SK-N-SH (cell line): ENCODE results near the gene HEPHL1. TPM values are rescaled to one million over a fixed set of nuclear protein-coding genes. Genes with fewer than 3 reads are reported as not detected.

Experiments used
- CTCF ChIA-PET: fragments of 300-600, 350-600 bp; formaldehyde crosslinking; extraction: SDS; loops from one replicate; lab custom pipeline; 2021; lab: Yijun Ruan, JAX
- POLR2A ChIA-PET: fragments of 350-600 bp; sonication (Branson Sonifier 250); formaldehyde crosslinking; extraction: SDS; loops from one replicate; lab custom pipeline; 2020; ENCODE audit warnings: antibody characterized with exemption, inconsistent platforms; lab: Yijun Ruan, JAX
- DNase-seq: peaks from one replicate; pipeline ENCODE4 v3.0.0; 2012
- H2AFZ ChIP-seq: fragments of 200-600 bp; sonication (generic); 2 replicates; pipeline ENCODE4 v1.8.1; 2016; ENCODE audit warnings: antibody characterized with exemption, mild to moderate bottlenecking, low read depth
- H3F3A ChIP-seq: fragments of 200-600 bp; sonication (generic); replicated peaks from 2 replicates; pipeline ENCODE3; 2016; ENCODE audit warnings: antibody characterized with exemption, mild to moderate bottlenecking; ENCODE audit not compliant: insufficient read depth
- H3K27ac ChIP-seq, 2 experiments: fragments of 200-500 bp in 1 of 2; fragments of 200-600 bp in 1 of 2; sonication (Bioruptor generic) in 1 of 2; sonication (generic), shearing (Covaris generic) in 1 of 2; 2 replicates each; pipeline versions ENCODE4 v1.5.1 to v1.6.1; 2014 to 2016; ENCODE audit warnings: low read depth in 2 of 2, inconsistent platforms in 1 of 2, low read length in 1 of 2, mild to moderate bottlenecking in 1 of 2, mixed read lengths in 1 of 2
- H3K27me3 ChIP-seq: fragments of 200-600 bp; sonication (generic), shearing (Covaris generic); 2 replicates; pipeline ENCODE4 v1.6.1; 2016; ENCODE audit warnings: mixed run types; ENCODE audit not compliant: insufficient read depth
- H3K36me3 ChIP-seq, 2 experiments: fragments of 200-500 bp in 1 of 2; fragments of 200-600 bp in 1 of 2; sonication (Bioruptor generic) in 1 of 2; sonication (generic) in 1 of 2; replicated peaks in 1 of 2; 2 replicates each; pipeline versions ENCODE3 to v1.5.1; 2014 to 2016; ENCODE audit warnings: low read length in 1 of 2, mild to moderate bottlenecking in 1 of 2; ENCODE audit not compliant: insufficient read depth in 2 of 2, control insufficient read depth in 1 of 2
- H3K4me1 ChIP-seq, 2 experiments: fragments of 200-500 bp in 1 of 2; fragments of 200-600 bp in 1 of 2; sonication (Bioruptor generic) in 1 of 2; sonication (generic), shearing (Covaris generic) in 1 of 2; 2 replicates each; pipeline versions ENCODE4 v1.5.1 to v1.6.1; 2014 to 2016; ENCODE audit warnings: low read depth in 1 of 2, low read length in 1 of 2, mixed run types in 1 of 2; ENCODE audit not compliant: insufficient read depth in 2 of 2, control insufficient read depth in 1 of 2
- H3K4me2 ChIP-seq: fragments of 200-600 bp; sonication (generic), shearing (Covaris generic); 2 replicates; pipeline ENCODE4 v1.6.1; 2017; ENCODE audit warnings: mixed run types
- H3K4me3 ChIP-seq, 2 experiments: fragments of 200-500 bp in 1 of 2; fragments of 200-600 bp in 1 of 2; sonication (Bioruptor generic) in 1 of 2; sonication (generic), shearing (Covaris generic) in 1 of 2; 2 replicates each; pipeline versions ENCODE4 v1.5.1 to v1.8.1; 2014 to 2016; ENCODE audit warnings: low read depth in 2 of 2, inconsistent platforms in 1 of 2, low read length in 1 of 2, mild to moderate bottlenecking in 1 of 2, mixed read lengths in 1 of 2, moderate library complexity in 1 of 2
- H3K79me2 ChIP-seq: fragments of 200-600 bp; sonication (generic); 2 replicates; pipeline ENCODE4 v1.8.1; 2017; ENCODE audit warnings: mild to moderate bottlenecking; ENCODE audit not compliant: insufficient read depth
- H3K9ac ChIP-seq: fragments of 200-600 bp; sonication (generic); 2 replicates; pipeline ENCODE4 v1.6.1; 2017; ENCODE audit warnings: mixed run types
- H3K9me2 ChIP-seq: fragments of 200-600 bp; sonication (generic); 2 replicates; pipeline ENCODE4 v1.6.1; 2017; ENCODE audit warnings: mixed run types
- H3K9me3 ChIP-seq: fragments of 200-600 bp; sonication (generic); 2 replicates; pipeline ENCODE4 v1.6.1; 2017; ENCODE audit warnings: mixed run types, mild to moderate bottlenecking, moderate library complexity
- H4K20me1 ChIP-seq: fragments of 200-600 bp; sonication (generic); 2 replicates; pipeline ENCODE4 v1.6.1; 2017; ENCODE audit warnings: mild to moderate bottlenecking, mixed run types; ENCODE audit not compliant: insufficient read depth
- CHD2 ChIP-seq: fragments of 150-350 bp; IDR thresholded peaks from 2 replicates; pipeline ENCODE4 v1.6.1; 2018; ENCODE audit warnings: low read length; ENCODE audit not compliant: partially characterized antibody
- GABPA ChIP-seq: IDR thresholded peaks from 2 replicates; pipeline ENCODE4 v1.4.0; 2012; ENCODE audit warnings: low read depth, mild to moderate bottlenecking
- GATA2 ChIP-seq: sonication (generic); formaldehyde crosslinking; IDR thresholded peaks from 2 replicates; pipeline ENCODE4 v1.5.0; 2020; ENCODE audit warnings: mild to moderate bottlenecking, missing genetic modification reagents
- JUND ChIP-seq: IDR thresholded peaks from 2 replicates; pipeline ENCODE4 v1.4.0; 2012
- MEF2A ChIP-seq: IDR thresholded peaks from 2 replicates; pipeline ENCODE4 v1.4.0; 2012; ENCODE audit warnings: low read depth, borderline replicate concordance
- RAD21 ChIP-seq: IDR thresholded peaks from 2 replicates; pipeline ENCODE4 v1.6.1; 2012; ENCODE audit warnings: mild to moderate bottlenecking, low read length
- RCOR1 ChIP-seq: fragments of 150-350 bp; IDR thresholded peaks from 2 replicates; pipeline ENCODE4 v1.6.1; 2017; ENCODE audit warnings: antibody characterized with exemption, low read length
- RXRA ChIP-seq: IDR thresholded peaks from 2 replicates; pipeline ENCODE4 v1.4.0; 2012; ENCODE audit warnings: low read depth, mild to moderate bottlenecking, borderline replicate concordance
- SIN3A ChIP-seq: IDR thresholded peaks from 2 replicates; pipeline ENCODE4 v1.6.1; 2012; ENCODE audit warnings: low read depth, mild to moderate bottlenecking, low read length, moderate library complexity, borderline replicate concordance
- SMC3 ChIP-seq: IDR thresholded peaks from 2 replicates; pipeline ENCODE4 v1.6.1; 2012; ENCODE audit warnings: low read depth, low read length, improper control_type of control experiment
- YY1 ChIP-seq: IDR thresholded peaks from 2 replicates; pipeline ENCODE4 v1.4.0; 2012; ENCODE audit warnings: low read depth, mild to moderate bottlenecking
- ZBTB33 ChIP-seq: IDR thresholded peaks from 2 replicates; pipeline ENCODE4 v1.4.0; 2012; ENCODE audit warnings: low read depth, borderline replicate concordance
- WGBS: methylation state at CpG from one replicate; pipeline ENCODE4 v1.1.6; 2017; ENCODE audit warnings: low lambda C conversion rate; 5-methylcytosine and 5-hydroxymethylcytosine counted together
- polyA plus RNA-seq, 3 experiments: library from polyadenylated mRNA; depleted of rRNA; stranded (reverse); fragments of >200 nt; gene quantifications; 2 replicates each; pipeline ENCODE4 v1.2.3, GENCODE V29; 2012
- TF ChIP-seq, protein P1 (sequence below): IDR thresholded peaks from 2 replicates; pipeline ENCODE4 v1.6.1; 2012; ENCODE audit warnings: mild to moderate bottlenecking, low read depth, low read length, moderate library complexity

The HEPHL1 gene
- polyA plus RNA-seq, 1 of the 3 experiments (the other 2 are of a cell fraction): not detected

GRCh38 chr11:94112206-94112953, 91.2 kb downstream of the HEPHL1 start:
- H2AFZ ChIP-seq: no peak overlapping the region
- no peak overlapping the region for H3K4me2 ChIP-seq
- no peak overlapping the region for H3K4me3 ChIP-seq
- TF ChIP-seq SIN3A (no peak), GABPA (no peak), CHD2 (no peak), YY1 (no peak), RAD21 (no peak), GATA2 (CRISPR knock-in tag) (no peak), RCOR1 (no peak), RXRA (no peak), ZBTB33 (no peak), SMC3 (no peak), MEF2A (no peak), JUND (no peak)
- TF ChIP-seq, protein P1, sequence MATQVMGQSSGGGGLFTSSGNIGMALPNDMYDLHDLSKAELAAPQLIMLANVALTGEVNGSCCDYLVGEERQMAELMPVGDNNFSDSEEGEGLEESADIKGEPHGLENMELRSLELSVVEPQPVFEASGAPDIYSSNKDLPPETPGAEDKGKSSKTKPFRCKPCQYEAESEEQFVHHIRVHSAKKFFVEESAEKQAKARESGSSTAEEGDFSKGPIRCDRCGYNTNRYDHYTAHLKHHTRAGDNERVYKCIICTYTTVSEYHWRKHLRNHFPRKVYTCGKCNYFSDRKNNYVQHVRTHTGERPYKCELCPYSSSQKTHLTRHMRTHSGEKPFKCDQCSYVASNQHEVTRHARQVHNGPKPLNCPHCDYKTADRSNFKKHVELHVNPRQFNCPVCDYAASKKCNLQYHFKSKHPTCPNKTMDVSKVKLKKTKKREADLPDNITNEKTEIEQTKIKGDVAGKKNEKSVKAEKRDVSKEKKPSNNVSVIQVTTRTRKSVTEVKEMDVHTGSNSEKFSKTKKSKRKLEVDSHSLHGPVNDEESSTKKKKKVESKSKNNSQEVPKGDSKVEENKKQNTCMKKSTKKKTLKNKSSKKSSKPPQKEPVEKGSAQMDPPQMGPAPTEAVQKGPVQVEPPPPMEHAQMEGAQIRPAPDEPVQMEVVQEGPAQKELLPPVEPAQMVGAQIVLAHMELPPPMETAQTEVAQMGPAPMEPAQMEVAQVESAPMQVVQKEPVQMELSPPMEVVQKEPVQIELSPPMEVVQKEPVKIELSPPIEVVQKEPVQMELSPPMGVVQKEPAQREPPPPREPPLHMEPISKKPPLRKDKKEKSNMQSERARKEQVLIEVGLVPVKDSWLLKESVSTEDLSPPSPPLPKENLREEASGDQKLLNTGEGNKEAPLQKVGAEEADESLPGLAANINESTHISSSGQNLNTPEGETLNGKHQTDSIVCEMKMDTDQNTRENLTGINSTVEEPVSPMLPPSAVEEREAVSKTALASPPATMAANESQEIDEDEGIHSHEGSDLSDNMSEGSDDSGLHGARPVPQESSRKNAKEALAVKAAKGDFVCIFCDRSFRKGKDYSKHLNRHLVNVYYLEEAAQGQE: no peak
- no peaks in the 10 kb centered on the region; a peak in 1 of 4 replicates for H3K4me1 ChIP-seq
- no peak overlapping the region for H3K9ac ChIP-seq
- H3K9me2 ChIP-seq: no peaks in the 10 kb centered on the region
- H3K27ac ChIP-seq: no peak overlapping the region; a peak in 1 of 4 replicates
- H4K20me1 ChIP-seq: no peaks in the 10 kb centered on the region
- H3F3A ChIP-seq: no peaks in the 10 kb centered on the region
- H3K36me3 ChIP-seq: no peaks in the 10 kb centered on the region
- no peaks in the 10 kb centered on the region for H3K79me2 ChIP-seq
- H3K27me3 ChIP-seq: no peaks in the 10 kb centered on the region
- DNase-seq: no peak
- no peaks in the 10 kb centered on the region for H3K9me3 ChIP-seq
- 64% methylated on average over 1 of the region's 1 CpG for WGBS
- ChIA-PET POLR2A (no interaction called here), CTCF (no interaction called here)
